ENCODE data around the gene DLGAP4.

- no peak for TF ChIP-seq CTCF (IDR thresholded peaks at IDR 0.05; ENCODE audit: low read depth, low read length, poor library complexity, severe bottlenecking)
- no peak for TF ChIP-seq EZH2phosphoT487 (IDR thresholded peaks at IDR 0.05; ENCODE audit: borderline replicate concordance, low read length)
These were observed 57.0 kb downstream of the DLGAP4 start for GRCh38 chr20:36362978-36363713.

Measured in DOHH2 (cell line).